ENCODE results near the gene ZNF557. TPM values are rescaled to one million over a fixed set of nuclear protein-coding genes. Genes with fewer than 3 reads are reported as not detected.
"Not testable (repeated sequence)": the region's sequence is repeated elsewhere in the genome, so short reads cannot be mapped to it uniquely, and the experiment has no call there.

ZNF557 gene
- total and polyA plus RNA-seq, 4 experiments from 2014 or later: 0.94 to 33.2 (median 21.0) TPM

DNA sequence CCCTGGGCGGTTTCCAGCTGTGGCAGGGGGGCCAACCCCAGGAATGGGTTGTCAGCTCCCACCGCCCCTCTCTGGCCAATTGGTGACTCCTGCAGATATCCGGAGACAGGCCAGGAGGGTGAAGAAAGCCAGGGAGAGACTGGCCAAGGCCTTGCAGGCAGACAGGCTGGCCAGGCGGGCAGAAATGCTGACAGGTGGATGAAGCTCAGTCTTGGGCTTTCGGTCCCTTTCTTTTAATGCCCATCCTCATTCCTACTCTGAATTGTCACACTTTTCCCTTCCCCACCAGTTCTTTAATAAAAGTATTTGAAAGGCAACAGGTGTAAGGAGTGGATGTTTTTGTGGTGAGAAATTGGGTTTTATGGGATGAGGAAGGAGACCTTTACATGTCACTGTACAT, 18.1 kb upstream of the ZNF557 start:
- DNase-seq; intact Hi-C loops (cut with micrococcal nuclease); H3K4me3 Mint-ChIP-seq; H3K36me3 Mint-ChIP-seq; CTCF ChIA-PET (ENCODE audit: partially characterized antibody); H3K4me3 ChIP-seq (ENCODE audit: low read length in 2 of 2); H3K27ac ChIP-seq (ENCODE audit: low read depth, low read length); H3K27me3 ChIP-seq (ENCODE audit: insufficient read depth, low read length); H3K27ac Mint-ChIP-seq; H3K9me3 ChIP-seq (ENCODE audit: control insufficient read depth in 1 of 2, low read length in 2 of 2); H3K4me1 ChIP-seq (ENCODE audit: insufficient read depth, low read length); H3K9me3 Mint-ChIP-seq; H3K27me3 Mint-ChIP-seq; H3K36me3 ChIP-seq (ENCODE audit: insufficient read depth, low read length); H3K4me1 Mint-ChIP-seq; POLR2A ChIA-PET (ENCODE audit: partially characterized antibody): not testable (repeated sequence)

DNA sequence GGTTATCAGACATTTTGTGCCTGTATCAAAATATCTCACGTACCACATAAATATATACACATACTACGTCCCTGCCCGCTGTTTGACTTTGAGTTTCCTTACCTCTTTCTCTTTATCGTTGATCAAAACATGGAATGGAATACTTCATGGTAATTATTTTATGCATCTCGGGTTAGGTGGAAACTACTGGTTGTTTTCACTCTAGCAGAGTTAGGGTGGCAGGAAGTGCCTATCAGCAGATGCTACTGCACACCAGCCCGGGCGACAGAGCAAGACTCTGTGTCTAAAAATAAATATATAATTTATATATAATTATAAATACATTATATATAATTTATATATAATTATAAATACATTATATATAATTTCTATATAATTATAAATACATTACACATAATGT, 16.6 kb upstream of the ZNF557 start:
- POLR2A ChIA-PET (ENCODE audit: partially characterized antibody); intact Hi-C loops (cut with micrococcal nuclease); H3K4me3 Mint-ChIP-seq: not testable (repeated sequence)

GRCh38 chr19:7054635-7055368, 14.7 kb upstream of the ZNF557 start:
- DNase-seq; H3K4me3 ChIP-seq (ENCODE audit: low read length in 2 of 2); H3K4me1 ChIP-seq (ENCODE audit: insufficient read depth, low read length); POLR2A ChIA-PET (ENCODE audit: partially characterized antibody); H3K27me3 ChIP-seq (ENCODE audit: insufficient read depth, low read length); H3K9me3 Mint-ChIP-seq; H3K4me3 Mint-ChIP-seq; H3K27ac ChIP-seq (ENCODE audit: low read depth, low read length); H3K36me3 Mint-ChIP-seq; intact Hi-C loops (cut with micrococcal nuclease); H3K4me1 Mint-ChIP-seq; H3K27me3 Mint-ChIP-seq; CTCF ChIA-PET (ENCODE audit: partially characterized antibody); H3K36me3 ChIP-seq (ENCODE audit: insufficient read depth, low read length); H3K27ac Mint-ChIP-seq; H3K9me3 ChIP-seq (ENCODE audit: control insufficient read depth in 1 of 2, low read length in 2 of 2): not testable (repeated sequence)

More for the DNA sequence above, 16.6 kb upstream of the ZNF557 start:
- H3K36me3 ChIP-seq (ENCODE audit: insufficient read depth, low read length); H3K9me3 ChIP-seq (ENCODE audit: control insufficient read depth in 1 of 2, low read length in 2 of 2); H3K27me3 Mint-ChIP-seq; H3K27ac ChIP-seq (ENCODE audit: low read depth, low read length); H3K27me3 ChIP-seq (ENCODE audit: insufficient read depth, low read length); H3K4me3 ChIP-seq (ENCODE audit: low read length in 2 of 2); H3K4me1 ChIP-seq (ENCODE audit: insufficient read depth, low read length); H3K9me3 Mint-ChIP-seq; H3K4me1 Mint-ChIP-seq; H3K27ac Mint-ChIP-seq; CTCF ChIA-PET (ENCODE audit: partially characterized antibody); DNase-seq; H3K36me3 Mint-ChIP-seq: not testable (repeated sequence)

DNA sequence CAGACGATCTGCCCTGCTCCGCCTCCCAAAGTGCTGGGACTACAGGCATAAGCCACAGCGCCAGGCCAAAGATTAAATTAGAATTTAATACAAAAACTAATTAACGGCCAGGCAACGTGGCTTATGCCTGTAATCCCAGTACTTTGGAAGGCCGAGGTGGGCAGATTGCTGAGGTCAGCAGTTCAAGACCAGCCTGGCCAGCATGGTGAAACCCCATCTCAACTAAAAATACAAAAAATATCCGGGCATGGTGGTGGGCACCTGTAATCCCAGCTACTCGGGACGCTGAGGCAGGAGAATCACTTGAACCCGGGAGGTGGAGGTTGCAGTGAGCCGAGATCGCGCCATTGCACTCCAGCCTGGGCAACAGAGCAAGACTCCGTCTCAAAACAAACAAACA, 13.8 kb upstream of the ZNF557 start:
- H3K4me3 ChIP-seq (ENCODE audit: low read length in 2 of 2); CTCF ChIA-PET (ENCODE audit: partially characterized antibody); H3K36me3 ChIP-seq (ENCODE audit: insufficient read depth, low read length); H3K27ac ChIP-seq (ENCODE audit: low read depth, low read length); H3K36me3 Mint-ChIP-seq; H3K27me3 Mint-ChIP-seq; H3K27me3 ChIP-seq (ENCODE audit: insufficient read depth, low read length); H3K4me3 Mint-ChIP-seq; H3K9me3 ChIP-seq (ENCODE audit: control insufficient read depth in 1 of 2, low read length in 2 of 2); H3K4me1 ChIP-seq (ENCODE audit: insufficient read depth, low read length); H3K4me1 Mint-ChIP-seq; H3K9me3 Mint-ChIP-seq; POLR2A ChIA-PET (ENCODE audit: partially characterized antibody); intact Hi-C loops (cut with micrococcal nuclease); DNase-seq; H3K27ac Mint-ChIP-seq: not testable (repeated sequence)

DNA sequence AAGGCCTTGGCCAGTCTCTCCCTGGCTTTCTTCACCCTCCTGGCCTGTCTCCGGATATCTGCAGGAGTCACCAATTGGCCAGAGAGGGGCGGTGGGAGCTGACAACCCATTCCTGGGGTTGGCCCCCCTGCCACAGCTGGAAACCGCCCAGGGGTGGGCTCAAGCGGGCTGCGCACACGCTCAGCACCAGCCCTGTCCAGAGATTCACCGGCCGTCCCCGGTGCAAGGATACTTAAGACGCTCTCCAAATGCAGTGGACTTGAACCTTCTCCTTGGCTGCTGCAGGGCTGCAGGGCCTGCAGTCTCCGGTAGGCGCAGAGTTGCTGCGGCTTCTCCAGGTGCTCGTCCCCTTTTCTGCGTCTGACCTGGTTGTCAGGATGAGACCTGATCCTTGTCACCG, 13.1 kb upstream of the ZNF557 start:
- H3K27ac Mint-ChIP-seq; H3K9me3 ChIP-seq (ENCODE audit: control insufficient read depth in 1 of 2, low read length in 2 of 2); H3K27me3 ChIP-seq (ENCODE audit: insufficient read depth, low read length); H3K4me1 ChIP-seq (ENCODE audit: insufficient read depth, low read length); H3K27me3 Mint-ChIP-seq; H3K27ac ChIP-seq (ENCODE audit: low read depth, low read length); H3K36me3 Mint-ChIP-seq; H3K9me3 Mint-ChIP-seq; DNase-seq; intact Hi-C loops (cut with micrococcal nuclease); POLR2A ChIA-PET (ENCODE audit: partially characterized antibody); H3K36me3 ChIP-seq (ENCODE audit: insufficient read depth, low read length); H3K4me3 ChIP-seq (ENCODE audit: low read length in 2 of 2); H3K4me1 Mint-ChIP-seq; H3K4me3 Mint-ChIP-seq; CTCF ChIA-PET (ENCODE audit: partially characterized antibody): not testable (repeated sequence)

GRCh38 chr19:7058576-7058975, 10.9 kb upstream of the ZNF557 start, which contains the start of gene MBD3L3:
MBD3L3 (minus strand) TSS chr19:7058676; CDS start chr19:7058605, 71 bp downstream.
- H3K36me3 Mint-ChIP-seq; H3K4me1 Mint-ChIP-seq; H3K4me3 ChIP-seq (ENCODE audit: low read length in 2 of 2); H3K4me3 Mint-ChIP-seq; H3K9me3 Mint-ChIP-seq; H3K4me1 ChIP-seq (ENCODE audit: insufficient read depth, low read length); H3K27ac ChIP-seq (ENCODE audit: low read depth, low read length); CTCF ChIA-PET (ENCODE audit: partially characterized antibody); POLR2A ChIA-PET (ENCODE audit: partially characterized antibody); H3K27me3 Mint-ChIP-seq; H3K27me3 ChIP-seq (ENCODE audit: insufficient read depth, low read length); DNase-seq; H3K27ac Mint-ChIP-seq; intact Hi-C loops (cut with micrococcal nuclease); H3K36me3 ChIP-seq (ENCODE audit: insufficient read depth, low read length); H3K9me3 ChIP-seq (ENCODE audit: control insufficient read depth in 1 of 2, low read length in 2 of 2): not testable (repeated sequence)

GRCh38 chr19:7059977-7060376, 9.5 kb upstream of the ZNF557 start:
- H3K27me3 Mint-ChIP-seq; H3K9me3 Mint-ChIP-seq; H3K27me3 ChIP-seq (ENCODE audit: insufficient read depth, low read length); H3K27ac ChIP-seq (ENCODE audit: low read depth, low read length); H3K9me3 ChIP-seq (ENCODE audit: control insufficient read depth in 1 of 2, low read length in 2 of 2); H3K4me3 ChIP-seq (ENCODE audit: low read length in 2 of 2); H3K4me1 ChIP-seq (ENCODE audit: insufficient read depth, low read length); CTCF ChIA-PET (ENCODE audit: partially characterized antibody); H3K36me3 Mint-ChIP-seq; H3K4me1 Mint-ChIP-seq; H3K36me3 ChIP-seq (ENCODE audit: insufficient read depth, low read length); H3K4me3 Mint-ChIP-seq; POLR2A ChIA-PET (ENCODE audit: partially characterized antibody); H3K27ac Mint-ChIP-seq; intact Hi-C loops (cut with micrococcal nuclease): not testable (repeated sequence)
- peak in 3 of 5 donors; percentile 28 to 47 (median 34) for DNase-seq

DNA sequence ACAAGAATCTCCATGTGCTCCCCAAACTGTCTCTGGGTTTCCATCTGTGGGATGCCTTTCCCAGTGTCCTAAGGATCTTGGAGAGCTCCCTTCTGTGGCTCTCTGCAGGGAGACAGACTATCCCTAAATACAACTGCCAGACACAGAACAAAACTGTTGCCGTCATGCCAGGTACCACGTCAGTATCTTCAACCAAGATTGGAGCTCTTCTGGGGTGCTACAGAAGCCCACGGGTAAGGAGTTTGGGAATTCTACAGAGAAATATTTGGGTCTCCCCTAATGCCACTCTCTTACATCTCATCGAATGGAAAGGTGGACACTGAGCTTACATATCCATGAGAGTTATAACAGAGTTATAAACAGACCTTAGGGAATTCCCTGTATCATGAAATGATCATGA, 6.2 kb upstream of the ZNF557 start:
- Histone ChIP-seq H3K4me3 (ENCODE audit: low read length in 2 of 2) (no peak overlapping the region), H3K27me3 (ENCODE audit: insufficient read depth, low read length) (no peaks in the 10 kb centered on the region), H3K27ac (ENCODE audit: low read depth, low read length) (no peak overlapping the region), H3K9me3 (ENCODE audit: control insufficient read depth in 1 of 2, low read length in 2 of 2) (no peaks in the 10 kb centered on the region), H3K36me3 (ENCODE audit: insufficient read depth, low read length) (no peaks in the 10 kb centered on the region), H3K4me1 (ENCODE audit: insufficient read depth, low read length) (no peaks in the 10 kb centered on the region)
- peaks cover 0 to 1% (median 0%) of the 10 kb centered on the region in 4 donors for H3K4me1 Mint-ChIP-seq
- no peak for DNase-seq
- H3K4me3 Mint-ChIP-seq: no peak overlapping the region
- ChIA-PET POLR2A (ENCODE audit: partially characterized antibody) (interaction anchor here (0.6 kb wide), 1 partner anchor 566 kb away, joined by 3 read pairs; the partner anchor contains the start of genes PET100 and XAB2), CTCF (ENCODE audit: partially characterized antibody) (no interaction called here)
- no peaks in the 10 kb centered on the region for H3K27me3 Mint-ChIP-seq
- H3K9me3 Mint-ChIP-seq: no peaks in the 10 kb centered on the region
- intact Hi-C loops (cut with micrococcal nuclease): no loop called here
- no peak overlapping the region for H3K27ac Mint-ChIP-seq
- H3K36me3 Mint-ChIP-seq: no peaks in the 10 kb centered on the region
